Endothelial cell of umbilical vein (primary cell): ENCODE data around the gene COL4A1. TPM values are rescaled to one million over a fixed set of nuclear protein-coding genes. Genes with fewer than 3 reads are reported as not detected.

Experiments
- BruUV-seq: library from RNA; stranded (reverse); fragments of 400-500 nt; replicated peaks from 2 replicates; lab custom pipeline; 2021; lab: Mats Ljungman, UMichigan
- CTCF ChIA-PET: fragments of 300-600, 350-600 bp; sonication (Branson Sonifier 250); formaldehyde crosslinking; loops from one replicate; lab custom pipeline; 2021; ENCODE audit warnings: antibody characterized with exemption, inconsistent platforms; lab: Charles Lee
- POLR2A ChIA-PET: fragments of 300-600, 350-600 bp; sonication (Branson Sonifier 250); formaldehyde crosslinking; loops from one replicate; lab custom pipeline; 2021; ENCODE audit warnings: antibody characterized with exemption, inconsistent platforms; lab: Charles Lee
- DNase-seq: peaks from one replicate; pipeline ENCODE4 v3.0.0-alpha.2; 2011; ENCODE audit warnings: low read depth, low spot score
- FAIRE-seq: peaks from 2 replicates; lab custom pipeline; 2011; peaks lifted over from hg19 to GRCh38; lab: Jason Lieb, UNC
- H2AFZ ChIP-seq: 2 replicates; pipeline ENCODE4 v1.6.0; 2012; ENCODE audit warnings: low read depth, low read length, control low read depth, inconsistent platforms
- H3K27ac ChIP-seq: 2 replicates; pipeline ENCODE4 v1.5.1; 2011; ENCODE audit warnings: low read depth, mild to moderate bottlenecking, control low read depth, low read length, moderate library complexity; ENCODE audit not compliant: insufficient read depth
- H3K27me3 ChIP-seq, 2 experiments: 2 replicates each; pipeline versions ENCODE4 v1.6.0 to v1.6.1; 2011; ENCODE audit warnings: low read length in 2 of 2, mixed read lengths in 1 of 2; ENCODE audit not compliant: control insufficient read depth in 2 of 2, insufficient read depth in 2 of 2
- H3K36me3 ChIP-seq, 2 experiments: 2 replicates in 1 of 2; 3 replicates in 1 of 2; pipeline ENCODE4 v1.5.1; 2011; ENCODE audit warnings: low read length in 2 of 2, mild to moderate bottlenecking in 1 of 2, moderate library complexity in 1 of 2; ENCODE audit not compliant: control insufficient read depth in 2 of 2, insufficient read depth in 2 of 2; ENCODE audit errors: extremely low read depth in 1 of 2
- H3K4me1 ChIP-seq: 3 replicates; pipeline ENCODE4 v1.5.1; 2011; ENCODE audit warnings: mild to moderate bottlenecking, low read length; ENCODE audit not compliant: control insufficient read depth, insufficient read depth; ENCODE audit errors: extremely low read depth
- H3K4me2 ChIP-seq: 2 replicates; pipeline ENCODE4 v1.6.1; 2011; ENCODE audit warnings: low read length, control low read depth, mixed read lengths; ENCODE audit not compliant: insufficient read depth
- H3K4me3 ChIP-seq, 3 experiments: fragments of 200-600 bp in 1 of 3; sonication (generic), shearing (Covaris generic) in 1 of 3; replicated peaks in 1 of 3; 2 replicates each; pipeline ENCODE4 v1.5.1; 2011 to 2016; ENCODE audit warnings: control low read depth in 3 of 3, low read length in 3 of 3, mild to moderate bottlenecking in 2 of 3, inconsistent platforms in 1 of 3, low read depth in 1 of 3, moderate library complexity in 1 of 3; ENCODE audit not compliant: insufficient read depth in 1 of 3
- H3K79me2 ChIP-seq: 2 replicates; pipeline ENCODE4 v1.6.0; 2012; ENCODE audit warnings: low read length, inconsistent platforms; ENCODE audit not compliant: control insufficient read depth, insufficient read depth
- H3K9ac ChIP-seq: replicated peaks from 2 replicates; pipeline ENCODE3; 2011; ENCODE audit warnings: low read length, control low read depth; ENCODE audit not compliant: insufficient read depth; ENCODE audit errors: extremely low read depth
- H3K9me1 ChIP-seq: replicated peaks from 3 replicates; pipeline ENCODE4 v1.6.0; 2011; ENCODE audit warnings: mild to moderate bottlenecking, low read length; ENCODE audit not compliant: control insufficient read depth, insufficient read depth; ENCODE audit errors: extremely low read depth
- H3K9me3 ChIP-seq: replicated peaks from 2 replicates; pipeline ENCODE4 v1.5.1; 2012; ENCODE audit warnings: low read length, inconsistent platforms; ENCODE audit not compliant: control insufficient read depth, insufficient read depth
- H4K20me1 ChIP-seq: replicated peaks from 2 replicates; pipeline ENCODE3; 2011; ENCODE audit warnings: mild to moderate bottlenecking, low read length; ENCODE audit not compliant: control insufficient read depth, insufficient read depth; ENCODE audit errors: extremely low read depth
- EZH2 ChIP-seq: IDR thresholded peaks from 2 replicates; pipeline ENCODE4 v1.6.1; 2012; ENCODE audit warnings: borderline replicate concordance, low read depth, mild to moderate bottlenecking, moderate library complexity, low read length, inconsistent platforms; ENCODE audit not compliant: severe bottlenecking
- FOS ChIP-seq: IDR thresholded peaks from 2 replicates; pipeline ENCODE4 v1.6.1; 2011; ENCODE audit warnings: mild to moderate bottlenecking, low read length, moderate library complexity, borderline replicate concordance; ENCODE audit not compliant: insufficient read depth
- GATA2 ChIP-seq: IDR thresholded peaks from 2 replicates; pipeline ENCODE4 v1.7.0; 2011; ENCODE audit warnings: low read depth, mild to moderate bottlenecking, moderate library complexity, mixed read lengths, low read length; ENCODE audit not compliant: insufficient read length, insufficient read depth
- JUN ChIP-seq: IDR thresholded peaks from 2 replicates; pipeline ENCODE4 v1.6.1; 2011; ENCODE audit warnings: borderline replicate concordance, low read depth; ENCODE audit not compliant: insufficient read length, insufficient read depth
- MYC ChIP-seq: IDR thresholded peaks from one replicate; pipeline ENCODE4 v1.6.1; 2011; ENCODE audit warnings: mild to moderate bottlenecking, low read depth, low read length
- POLR2A ChIP-seq: IDR thresholded peaks from 2 replicates; pipeline ENCODE4 v1.6.1; 2012; ENCODE audit warnings: low read depth, mild to moderate bottlenecking, control low read depth, low read length
- POLR2AphosphoS5 ChIP-seq: IDR thresholded peaks from 2 replicates; pipeline ENCODE4 v1.6.1; 2012; ENCODE audit warnings: low read depth, mild to moderate bottlenecking, control low read depth, low read length, moderate library complexity; ENCODE audit not compliant: insufficient read depth
- dilution Hi-C: fragments of 300-500 bp; cut with MboI; formaldehyde crosslinking; loops from one replicate; pipeline ENCODE4 v1.15.0; 2019; ENCODE audit warnings: low sequenced_read_pairs; ENCODE audit not compliant: extremely low pct_ligation_motif_present
- intact Hi-C: fragments of 100-400 bp; cut with micrococcal nuclease; formaldehyde crosslinking; loops from one replicate; pipeline ENCODE4 v1.10.0; 2022
- polyA plus RNA-seq, 4 experiments: library from polyadenylated mRNA; depleted of rRNA in 3 of 4; stranded (reverse) in 3 of 4; unstranded in 1 of 4; fragments of >200 nt; gene quantifications; 2 replicates each; pipeline versions ENCODE4 v1.2.1 to v1.2.3, GENCODE V29; 2011 to 2012; ENCODE audit warnings: missing spikeins in 1 of 4
- total RNA-seq: library from RNA; stranded (reverse); gene quantifications from 2 replicates; pipeline ENCODE4 v1.2.3, GENCODE V29; 2021
- TF ChIP-seq, protein P1 (sequence below): IDR thresholded peaks from 2 replicates; pipeline ENCODE4 v1.6.1; 2011; ENCODE audit not compliant: insufficient read depth, insufficient read length
- TF ChIP-seq, protein P2 (sequence below), 2 donors: IDR thresholded peaks; 1 replicate in 1 of 2; 2 replicates in 1 of 2; pipeline ENCODE4 v1.5.1; 2011; ENCODE audit warnings: low read length in 2 of 2, mild to moderate bottlenecking in 2 of 2, moderate library complexity in 2 of 2, control low read depth in 1 of 2, inconsistent platforms in 1 of 2, low read depth in 1 of 2; ENCODE audit not compliant: insufficient read depth in 1 of 2; ENCODE audit errors: extremely low read depth in 1 of 2

Gene COL4A1
- total and polyA plus RNA-seq, 2 donors (not counting 3 experiments of a cell fraction or from before 2014, with no cell fraction given), result 384 to 1,119 TPM

DNA sequence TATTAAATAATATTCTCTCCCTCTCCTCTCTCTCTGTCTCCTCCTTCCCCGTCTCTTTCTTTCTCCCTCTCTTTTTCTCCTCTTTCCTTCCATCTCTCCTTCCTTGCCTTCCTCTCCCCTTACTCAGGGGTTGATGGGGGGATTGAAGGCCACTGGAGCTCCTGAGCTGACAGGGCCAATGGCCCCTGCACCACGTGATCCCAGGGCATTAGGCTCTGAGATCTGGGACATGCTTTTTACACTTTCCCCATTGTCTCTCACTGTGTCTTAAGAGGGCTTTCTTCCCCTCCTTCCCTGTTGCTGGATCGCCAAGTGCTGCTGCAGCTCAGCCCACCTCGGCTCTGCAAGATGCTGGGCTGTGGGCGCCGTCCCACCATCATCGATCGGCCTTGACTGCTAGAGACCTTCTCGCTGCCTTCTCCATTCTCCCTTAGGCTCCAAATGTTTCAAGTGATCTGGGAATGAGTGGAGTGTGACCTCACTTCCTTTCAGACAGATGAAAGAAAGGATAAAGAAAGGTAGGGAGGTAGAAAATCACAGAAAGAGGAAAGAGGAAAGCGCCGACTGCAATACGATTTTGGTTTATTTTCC is 42.2 kb downstream of the COL4A1 start:
- CTCF ChIA-PET, result interaction anchor here (1.1 to 1.6 kb wide), 6 partner anchors 17 to 154 kb away, joined by 3 to 9 read pairs (median 4); no protein-coding TSS in a partner anchor
- Histone ChIP-seq H3K27ac (peak overlapping the region; percentile 58), H3K4me1 (peaks cover 76% of the 10 kb centered on the region), H3K4me2 (no peak overlapping the region), H3K9me3 (no peaks in the 10 kb centered on the region), H3K79me2 (peaks cover 46% of the 10 kb centered on the region), H3K9ac (no peak overlapping the region), H3K9me1 (no peaks in the 10 kb centered on the region), H3K36me3 (peaks cover 0 to 4% of the 10 kb centered on the region in 2 experiments), H3K4me3 (no peak overlapping the region), H3K27me3 (no peaks in the 10 kb centered on the region), H2AFZ (no peak overlapping the region), H4K20me1 (no peaks in the 10 kb centered on the region)
- dilution Hi-C loops, result no loop called here
- no peak for DNase-seq
- POLR2A ChIA-PET, result no interaction called here
- intact Hi-C loops, result no loop called here
- FAIRE-seq, result peak; percentile 46
- TF ChIP-seq JUN, result no peak
- BruUV-seq, result TSS peak; percentile 15

DNA sequence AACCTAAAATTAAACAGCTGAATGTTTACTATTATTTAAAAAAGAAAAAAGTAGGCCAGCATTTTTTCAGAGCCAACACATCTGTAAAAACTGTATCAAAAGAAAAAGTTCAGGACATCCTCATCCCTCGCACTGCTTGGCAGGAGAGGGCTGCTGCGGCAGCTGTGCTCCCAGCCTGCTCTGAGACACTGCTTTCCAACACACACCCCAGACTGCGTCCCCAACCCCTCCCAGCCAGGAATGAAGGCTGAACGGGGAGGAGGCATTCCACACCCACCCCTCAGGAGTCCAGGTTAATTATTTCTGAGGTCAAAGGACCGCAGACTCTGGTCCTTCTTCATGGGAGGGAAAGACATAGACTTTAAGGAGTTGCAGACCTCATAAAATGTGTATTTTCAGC is 43.1 kb downstream of the COL4A1 start:
- ChIA-PET POLR2A (no interaction called here), CTCF (interaction anchor here (1.1 to 3.9 kb wide), 6 partner anchors 11 to 155 kb away, joined by 3 to 33 read pairs (median 6); no protein-coding TSS in a partner anchor)
- H3K4me2 ChIP-seq, result no peak overlapping the region
- H3K9ac ChIP-seq, result no peak overlapping the region
- TF ChIP-seq POLR2A (no peak), JUN (no peak), MYC (no peak), GATA2 (no peak), EZH2 (no peak), POLR2AphosphoS5 (no peak), FOS (no peak)
- TF ChIP-seq, protein P1, sequence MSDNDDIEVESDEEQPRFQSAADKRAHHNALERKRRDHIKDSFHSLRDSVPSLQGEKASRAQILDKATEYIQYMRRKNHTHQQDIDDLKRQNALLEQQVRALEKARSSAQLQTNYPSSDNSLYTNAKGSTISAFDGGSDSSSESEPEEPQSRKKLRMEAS, result no peak
- TF ChIP-seq, protein P2, sequence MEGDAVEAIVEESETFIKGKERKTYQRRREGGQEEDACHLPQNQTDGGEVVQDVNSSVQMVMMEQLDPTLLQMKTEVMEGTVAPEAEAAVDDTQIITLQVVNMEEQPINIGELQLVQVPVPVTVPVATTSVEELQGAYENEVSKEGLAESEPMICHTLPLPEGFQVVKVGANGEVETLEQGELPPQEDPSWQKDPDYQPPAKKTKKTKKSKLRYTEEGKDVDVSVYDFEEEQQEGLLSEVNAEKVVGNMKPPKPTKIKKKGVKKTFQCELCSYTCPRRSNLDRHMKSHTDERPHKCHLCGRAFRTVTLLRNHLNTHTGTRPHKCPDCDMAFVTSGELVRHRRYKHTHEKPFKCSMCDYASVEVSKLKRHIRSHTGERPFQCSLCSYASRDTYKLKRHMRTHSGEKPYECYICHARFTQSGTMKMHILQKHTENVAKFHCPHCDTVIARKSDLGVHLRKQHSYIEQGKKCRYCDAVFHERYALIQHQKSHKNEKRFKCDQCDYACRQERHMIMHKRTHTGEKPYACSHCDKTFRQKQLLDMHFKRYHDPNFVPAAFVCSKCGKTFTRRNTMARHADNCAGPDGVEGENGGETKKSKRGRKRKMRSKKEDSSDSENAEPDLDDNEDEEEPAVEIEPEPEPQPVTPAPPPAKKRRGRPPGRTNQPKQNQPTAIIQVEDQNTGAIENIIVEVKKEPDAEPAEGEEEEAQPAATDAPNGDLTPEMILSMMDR (IDR thresholded peaks at IDR 0.05; ENCODE audit: extremely low read depth in 1 of 2, insufficient read depth in 1 of 2, low read depth in 1 of 2, low read length in 2 of 2), result no peak
- no peaks in the 10 kb centered on the region for H3K27me3 ChIP-seq
- no peaks in the 10 kb centered on the region for H3K9me1 ChIP-seq
- peaks cover 42% of the 10 kb centered on the region for H3K79me2 ChIP-seq
- no peak overlapping the region for H2AFZ ChIP-seq
- no peaks in the 10 kb centered on the region for H3K9me3 ChIP-seq
- H3K4me3 ChIP-seq, result no peak overlapping the region
- H3K4me1 ChIP-seq, result peaks cover 85% of the 10 kb centered on the region
- dilution Hi-C loops (no loop called here), intact Hi-C loops (no loop called here)
- no peak for DNase-seq
- H4K20me1 ChIP-seq, result no peaks in the 10 kb centered on the region
- FAIRE-seq, result no peak
- peaks cover 0 to 4% of the 10 kb centered on the region in 2 experiments for H3K36me3 ChIP-seq
- H3K27ac ChIP-seq, result peak overlapping the region; percentile 25
- BruUV-seq, result no TSS peak
